Suppressor macrophage (primary cell): ENCODE data around the gene ZNF20.
"Not testable (repeated sequence)": the region's sequence is repeated elsewhere in the genome, so short reads cannot be mapped to it uniquely, and the experiment has no call there.

Source experiments
- DNase-seq, 4 experiments: peaks; one replicate each; pipeline ENCODE4 v3.0.0-alpha.2; 2020 to 2022

The ZNF20 gene

DNA sequence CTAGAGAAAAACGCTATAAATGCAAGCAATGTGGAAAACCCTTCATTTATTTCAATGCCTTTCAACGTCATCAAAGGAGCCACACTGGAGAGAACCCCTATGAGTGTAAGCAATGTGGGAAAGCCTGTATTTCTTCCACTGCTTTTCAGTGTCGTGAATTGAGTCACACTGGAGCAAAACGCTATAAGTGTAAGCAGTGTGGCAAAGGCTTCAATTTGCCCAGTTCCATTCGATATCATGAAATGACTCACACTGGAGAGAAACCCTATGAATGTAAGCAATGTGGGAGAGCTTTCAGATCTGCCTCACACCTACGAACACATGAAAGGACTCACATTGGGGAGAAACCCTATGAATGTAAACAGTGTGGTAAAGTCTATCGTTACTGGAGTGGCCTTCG lies 27.4 kb downstream of the ZNF20 start:
- no peak for DNase-seq

DNA sequence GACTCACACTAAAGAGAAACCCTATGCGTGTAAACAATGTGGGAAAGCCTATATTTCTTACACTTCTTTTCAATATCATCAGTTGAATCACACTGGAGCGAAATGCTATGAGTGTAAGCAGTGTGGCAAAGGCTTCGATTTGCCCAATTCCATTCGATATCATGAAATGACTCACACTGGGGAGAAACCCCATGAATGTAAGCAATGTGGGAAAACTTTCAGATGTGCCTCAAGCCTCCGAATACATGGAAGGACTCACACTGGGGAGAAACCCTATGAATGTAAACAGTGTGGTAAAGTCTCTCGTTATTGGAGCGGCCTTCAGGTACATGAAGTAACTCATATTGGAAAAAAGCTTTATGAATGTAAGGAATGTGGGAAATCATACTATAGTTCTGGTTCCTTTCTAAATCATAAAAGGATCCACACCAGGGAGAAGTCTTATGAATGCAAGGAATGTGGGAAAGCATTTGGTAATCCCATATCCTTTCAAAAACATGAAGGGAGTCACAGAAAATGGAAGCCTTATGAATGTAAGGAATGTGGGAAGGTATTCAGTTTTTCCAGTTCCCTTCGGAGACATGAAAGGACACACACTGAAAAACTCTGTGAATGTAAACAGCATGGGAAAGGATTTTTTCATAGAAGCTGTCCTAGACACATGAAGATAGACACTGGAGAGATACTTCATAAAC lies 28.1 kb downstream of the ZNF20 start:
- DNase-seq: no peak

DNA sequence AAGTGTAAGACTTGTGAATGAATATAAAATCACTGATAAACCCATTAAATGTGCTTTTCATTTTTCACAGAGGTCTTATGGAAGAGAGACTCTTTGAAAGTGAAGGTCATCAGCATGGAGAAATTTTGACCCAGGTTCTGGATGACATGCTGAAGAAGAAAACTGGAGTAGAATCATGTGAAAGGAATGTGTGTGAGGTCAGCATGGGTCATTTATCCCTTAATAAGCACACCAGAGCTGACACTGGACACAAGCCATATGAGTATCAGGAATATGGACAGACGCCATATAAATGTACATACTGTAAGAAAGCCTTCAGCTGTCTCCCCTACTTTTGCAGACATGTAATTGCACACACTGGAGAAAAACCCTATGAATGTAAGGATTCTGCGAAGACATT lies 29.0 kb downstream of the ZNF20 start:
- no peak for DNase-seq

DNA sequence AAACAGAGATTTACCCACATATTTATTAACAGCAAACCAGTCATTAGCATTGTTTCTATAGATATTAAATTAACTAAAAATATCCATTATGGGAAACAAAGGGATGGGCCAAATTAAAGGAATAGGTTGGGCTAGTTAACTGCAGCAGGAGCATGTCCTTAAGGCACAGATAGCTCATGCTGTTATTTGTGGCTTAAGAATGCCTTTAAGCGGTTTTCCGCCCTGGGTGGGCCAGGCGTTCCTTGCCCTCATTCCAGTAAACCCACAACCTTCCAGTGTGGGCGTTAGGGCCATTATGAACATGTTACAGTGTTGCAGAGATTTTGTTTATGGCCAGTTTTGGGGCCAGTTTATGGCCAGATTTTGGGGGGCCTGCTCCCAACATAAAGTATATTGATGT lies 36.2 kb downstream of the ZNF20 start:
- not testable (repeated sequence) for DNase-seq

DNA sequence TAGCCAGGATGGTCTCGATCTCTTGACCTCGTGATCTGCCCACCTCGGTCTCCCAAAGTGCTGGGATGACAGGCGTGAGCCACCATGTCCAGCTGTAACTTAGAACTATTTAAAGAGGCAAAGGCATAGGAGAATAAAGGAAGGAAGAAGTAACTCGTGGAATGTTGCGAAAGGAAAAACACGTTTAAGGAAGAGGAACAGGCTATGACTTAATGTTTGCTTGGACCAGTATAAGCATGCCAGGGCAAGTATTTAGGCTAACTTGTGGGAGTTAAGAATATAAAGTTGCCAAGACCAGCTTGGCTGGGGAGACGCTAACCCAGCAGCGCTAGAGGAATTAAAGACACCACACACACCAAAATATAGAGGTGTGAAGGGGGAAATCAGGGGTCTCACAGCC lies 42.1 kb downstream of the ZNF20 start:
- peak in 3 of 4 experiments; percentile 6 to 44 (median 38) for DNase-seq

DNA sequence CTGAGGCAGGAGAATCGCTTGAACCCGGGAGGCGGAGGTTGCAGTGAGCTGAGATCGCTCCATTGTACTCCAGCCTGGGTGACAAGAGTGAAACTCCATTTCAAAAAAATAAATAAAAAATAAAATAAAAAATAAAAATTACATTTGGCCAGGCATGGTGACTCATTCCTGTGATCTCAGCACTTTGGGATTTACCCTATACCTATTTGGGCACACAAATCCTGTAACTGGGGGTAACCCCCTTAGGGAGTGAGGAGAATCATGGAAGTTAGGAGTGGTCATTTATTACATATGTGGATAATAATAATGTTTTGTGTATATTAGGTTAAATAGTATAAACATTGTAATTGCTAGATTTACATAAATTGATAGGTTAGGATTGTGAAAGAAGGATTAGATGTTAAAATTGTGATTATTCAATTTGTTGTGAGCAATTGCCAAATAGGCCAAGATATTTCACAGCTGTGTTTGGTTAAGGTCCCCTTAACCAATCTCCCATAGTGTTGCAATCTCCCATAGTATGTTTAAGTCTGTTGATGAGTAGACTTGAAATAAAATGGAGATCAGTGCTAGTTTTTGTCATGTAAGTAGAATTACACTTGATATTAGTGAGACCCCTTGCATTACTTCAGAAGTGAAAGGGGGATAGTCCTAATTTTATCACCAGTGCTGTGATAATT lies 44.9 kb downstream of the ZNF20 start:
- DNase-seq: no peak

DNA sequence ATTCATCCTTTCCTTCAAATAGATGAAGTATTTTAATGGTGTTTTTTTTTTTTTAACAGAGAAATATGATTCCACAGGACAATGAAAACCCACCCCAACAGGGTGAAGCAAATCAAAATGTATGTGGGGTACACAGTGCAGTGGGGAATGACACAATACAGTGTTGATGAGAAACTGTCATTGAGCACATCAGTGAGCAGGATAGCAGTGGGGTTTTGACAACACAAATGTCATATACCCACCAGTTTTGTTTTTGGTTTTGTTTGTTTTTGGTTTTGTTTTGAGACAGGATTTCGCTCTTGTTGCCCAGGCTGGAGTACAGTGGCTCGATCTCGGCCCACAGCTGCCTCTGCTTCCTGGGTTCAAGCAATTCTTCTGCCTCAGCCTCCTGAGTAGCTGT lies 46.4 kb downstream of the ZNF20 start:
- DNase-seq: no peak

DNA sequence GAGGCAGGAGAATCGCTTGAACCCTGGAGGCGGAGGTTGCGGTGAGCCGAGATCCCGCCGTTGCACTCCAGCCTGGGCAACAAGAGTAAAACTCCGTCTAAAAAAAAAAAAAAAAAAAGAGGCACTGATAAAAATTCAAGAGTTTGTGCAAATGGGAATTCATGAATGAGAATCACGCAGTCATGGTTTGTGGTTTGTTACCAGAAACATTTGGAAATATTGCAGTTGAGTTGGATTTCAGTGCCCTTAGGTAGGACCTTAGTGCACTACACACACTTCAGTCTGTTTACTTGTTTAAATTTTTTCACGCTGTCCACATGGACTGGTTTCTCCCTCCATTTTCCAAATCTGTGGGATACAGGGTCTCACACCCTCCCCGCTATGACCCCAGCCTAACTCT lies 47.2 kb downstream of the ZNF20 start:
- no peak for DNase-seq

DNA sequence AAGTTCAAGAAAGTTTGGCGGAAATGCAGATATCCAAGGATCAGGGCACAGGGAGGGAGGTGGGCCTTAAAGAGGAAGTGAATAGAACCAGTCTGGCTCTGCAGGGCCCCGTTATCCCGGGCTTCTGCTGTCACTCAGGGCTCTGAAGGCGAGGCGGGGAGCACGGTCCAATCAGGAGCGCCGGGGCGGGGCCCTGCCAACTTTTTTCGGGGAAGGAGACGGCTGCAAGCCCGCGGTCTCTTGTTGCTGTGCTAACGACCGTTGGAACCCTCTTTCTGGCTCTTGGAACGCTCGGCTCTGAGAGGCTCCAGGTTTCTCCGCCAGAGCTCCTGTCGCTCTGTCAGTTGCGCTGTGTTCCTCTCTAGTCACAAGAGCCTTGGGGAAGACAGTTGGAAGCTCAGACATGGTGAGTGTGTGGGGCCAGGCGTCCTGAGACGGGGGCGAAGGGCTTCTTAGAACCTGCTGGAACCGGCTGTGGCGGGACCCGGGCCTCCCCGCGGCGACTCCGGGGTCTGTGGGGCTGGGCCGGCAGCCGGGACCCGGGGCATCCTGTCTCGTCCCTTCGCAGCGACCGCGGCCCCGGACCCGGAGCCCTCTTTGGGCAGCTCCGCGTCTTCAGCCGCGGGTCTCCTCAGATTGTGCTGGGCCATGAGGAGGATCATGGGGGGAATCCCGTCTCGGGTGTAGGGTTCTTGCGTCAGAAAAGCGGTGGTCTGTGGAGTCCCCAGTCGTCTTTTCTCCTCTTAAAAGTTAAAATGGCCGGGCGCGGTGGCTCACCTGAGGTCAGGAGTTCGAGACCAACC lies 47.9 kb downstream of the ZNF20 start:
- peak; percentile 86 to 94 (median 90) for DNase-seq

DNA sequence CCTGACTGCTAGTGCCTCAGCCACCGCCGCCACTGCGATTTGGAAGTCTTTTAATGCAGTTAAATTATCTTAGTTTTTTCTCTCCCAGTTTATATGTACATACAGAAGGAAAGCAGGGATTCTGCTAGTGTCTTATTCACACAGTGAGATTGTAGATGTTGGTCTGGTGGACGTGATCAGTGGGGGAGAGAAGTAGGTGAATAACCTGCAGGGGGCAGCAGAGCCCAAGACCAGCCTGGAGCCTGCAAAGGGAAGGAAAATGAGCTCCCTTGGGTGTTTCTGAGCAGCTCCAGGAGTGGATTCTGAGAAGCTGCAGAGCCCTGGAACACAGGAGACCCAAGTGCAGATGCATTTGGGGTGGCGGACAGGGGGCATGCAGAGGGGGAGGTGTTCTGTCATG lies 49.3 kb downstream of the ZNF20 start:
- DNase-seq: peak; percentile 70 to 85 (median 72)

DNA sequence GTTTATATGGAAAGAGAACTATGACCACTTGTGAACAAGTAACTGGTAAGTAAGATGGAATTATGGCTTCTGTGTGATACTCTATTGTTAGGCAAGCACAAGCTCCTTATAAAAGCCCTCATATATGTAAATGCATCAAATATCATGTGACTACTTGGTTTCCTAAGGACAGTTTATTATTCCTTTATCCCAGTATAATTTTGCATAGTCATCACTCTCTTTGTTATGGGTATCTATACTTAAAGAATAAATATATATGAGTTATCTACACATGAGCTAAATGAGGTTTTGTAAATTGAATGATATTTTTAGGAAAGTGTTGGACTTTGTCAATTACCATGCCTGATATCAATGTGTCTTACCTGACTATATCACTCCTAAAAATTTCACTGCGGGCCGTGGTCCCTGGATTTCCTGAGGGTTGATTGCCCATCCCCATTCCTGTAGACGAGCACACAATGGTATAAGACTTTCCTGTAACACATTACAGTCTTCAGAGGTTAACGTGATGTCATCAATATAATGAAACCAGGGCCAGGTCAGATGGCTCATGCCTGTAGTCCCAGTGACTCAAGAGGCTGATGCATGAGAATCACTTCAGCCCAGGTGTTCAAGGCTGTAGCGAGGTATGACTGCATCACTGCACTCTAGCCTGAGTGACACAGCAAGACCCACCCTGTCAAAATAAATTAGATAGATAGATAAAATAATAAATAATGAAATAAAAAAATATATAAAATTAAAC lies 54.9 kb downstream of the ZNF20 start:
- DNase-seq: no peak

DNA sequence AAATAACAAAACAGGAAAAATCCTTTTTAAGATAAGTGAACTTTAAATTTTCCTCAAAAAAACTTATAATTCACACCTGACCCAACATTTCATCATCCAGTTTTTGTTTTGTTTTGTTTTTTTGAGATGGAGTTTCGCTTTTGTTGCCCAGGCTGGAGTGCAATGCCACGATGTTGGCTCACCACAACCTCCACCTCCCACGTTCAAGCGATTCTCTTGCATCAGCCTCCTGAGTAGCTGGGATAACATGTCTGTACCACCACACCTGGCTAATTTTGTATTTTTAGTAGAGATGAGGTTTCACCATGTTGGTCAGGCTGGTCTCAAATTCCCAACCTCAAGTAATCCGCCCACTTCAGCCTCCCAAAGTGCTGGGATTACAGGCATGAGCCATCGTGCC lies 56.8 kb downstream of the ZNF20 start:
- not testable (repeated sequence) for DNase-seq
